ENCODE measurements around the gene PDZD8. TPM values are rescaled to one million over a fixed set of nuclear protein-coding genes. Genes with fewer than 3 reads are reported as not detected.

Gene PDZD8
- 28.6 and 29.7 TPM in 2 replicates for total RNA-seq (2012; rRNA removed)

DNA sequence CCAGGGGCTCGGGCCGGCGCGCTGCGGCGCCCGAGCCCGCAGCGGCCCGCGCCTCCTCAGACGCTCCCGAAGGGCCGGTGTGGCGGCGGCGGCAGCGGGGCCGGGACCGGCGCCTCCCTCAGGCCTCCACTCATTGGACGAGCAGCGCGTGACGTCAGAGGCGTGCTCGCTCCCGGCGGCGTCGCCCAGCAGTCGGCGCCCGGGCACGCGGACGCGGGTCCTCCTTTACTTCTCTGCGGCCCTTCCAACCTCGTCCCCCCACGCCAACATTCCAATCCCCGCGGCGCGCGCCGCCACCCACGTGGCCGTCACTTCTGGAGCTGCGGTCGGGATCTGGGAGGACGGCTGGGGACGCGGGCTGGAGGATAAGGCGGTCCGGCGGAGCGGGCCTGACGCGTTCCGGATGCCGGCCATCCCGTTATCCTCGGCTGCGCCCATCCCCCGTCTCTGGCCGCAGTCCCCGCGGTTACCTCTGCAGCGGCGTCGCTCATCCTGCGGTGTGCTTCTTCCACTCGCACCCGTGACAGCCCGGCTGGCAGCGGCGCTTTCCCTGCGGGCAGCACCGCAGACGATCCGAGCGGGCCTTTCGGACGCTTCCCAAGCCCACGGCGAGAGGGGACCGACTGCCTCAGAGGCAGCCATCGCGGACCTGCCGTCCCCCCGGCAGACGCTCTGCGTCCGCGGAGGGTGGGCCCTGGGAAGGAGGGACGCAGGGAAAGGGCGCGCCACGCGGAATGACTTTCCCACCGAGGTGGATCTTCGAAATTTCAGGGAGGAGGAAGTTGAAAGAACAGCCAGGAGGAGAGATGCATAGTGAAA lies at the start of gene PDZD8:
PDZD8 (minus strand) TSS at position 81 of the 819 bp plus-strand sequence. CDS start 213 bp downstream, outside the sequence.
- Histone ChIP-seq H3K4me1 (ENCODE audit: control insufficient read depth, insufficient read depth, low read length) (peaks cover 23% of the 10 kb centered on the region), H3K9ac (ENCODE audit: low read depth, low read length) (peak within 1 kb of the TSS; percentile 89), H3K27me3 (ENCODE audit: control insufficient read depth, insufficient read depth, low read length) (peaks cover 24% of the 10 kb centered on the region), H3K4me2 (ENCODE audit: low read length) (peak within 1 kb of the TSS; percentile 100), H3K9me3 (replicated peaks; ENCODE audit: low read length) (no peaks in the 10 kb centered on the region), H3K36me3 (ENCODE audit: insufficient read depth, low read length) (no peaks in the 10 kb centered on the region), H3K4me3 (ENCODE audit: low read length) (peak within 1 kb of the TSS; percentile 100)

DNA sequence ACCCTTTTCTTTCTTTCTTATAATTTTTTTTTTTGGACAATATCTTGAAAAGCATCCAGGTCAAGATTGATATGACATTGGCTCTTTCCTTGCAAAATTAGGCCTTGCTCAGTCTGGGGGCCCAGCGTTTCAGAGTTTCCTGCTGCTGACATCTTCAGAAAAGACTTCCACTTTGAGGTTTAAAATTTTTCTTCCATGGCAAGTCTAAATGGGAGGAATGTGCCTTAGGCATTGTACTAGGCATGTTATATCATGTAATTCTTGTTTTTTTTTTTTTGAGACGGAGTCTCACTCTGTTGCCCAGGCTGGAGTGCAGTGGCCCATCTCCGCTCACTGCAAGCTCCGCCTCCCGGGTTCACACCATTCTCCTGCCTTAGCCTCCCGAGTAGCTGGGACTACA lies 48.9 kb upstream of the PDZD8 start:
- no peak overlapping the region for H3K4me2 ChIP-seq (ENCODE audit: low read length)
- no peaks in the 10 kb centered on the region for H3K9me3 ChIP-seq (replicated peaks; ENCODE audit: low read length)
- H3K4me3 ChIP-seq (ENCODE audit: low read length): no peak overlapping the region
- no peaks in the 10 kb centered on the region for H3K4me1 ChIP-seq (ENCODE audit: control insufficient read depth, insufficient read depth, low read length)
- no peak overlapping the region for H3K9ac ChIP-seq (ENCODE audit: low read depth, low read length)
- peaks cover 23% of the 10 kb centered on the region for H3K27me3 ChIP-seq (ENCODE audit: control insufficient read depth, insufficient read depth, low read length)
- no peaks in the 10 kb centered on the region for H3K36me3 ChIP-seq (ENCODE audit: insufficient read depth, low read length)

- Histone ChIP-seq H3K36me3 (ENCODE audit: insufficient read depth, low read length) (no peaks in the 10 kb centered on the region), H3K27me3 (ENCODE audit: control insufficient read depth, insufficient read depth, low read length) (peaks cover 34% of the 10 kb centered on the region), H3K4me3 (ENCODE audit: low read length) (no peak overlapping the region), H3K4me2 (ENCODE audit: low read length) (no peak overlapping the region), H3K9ac (ENCODE audit: low read depth, low read length) (no peak overlapping the region), H3K4me1 (ENCODE audit: control insufficient read depth, insufficient read depth, low read length) (no peaks in the 10 kb centered on the region), H3K9me3 (replicated peaks; ENCODE audit: low read length) (no peaks in the 10 kb centered on the region)
Observed at GRCh38 chr10:117421985-117422384, 46.7 kb upstream of the PDZD8 start.

DNA sequence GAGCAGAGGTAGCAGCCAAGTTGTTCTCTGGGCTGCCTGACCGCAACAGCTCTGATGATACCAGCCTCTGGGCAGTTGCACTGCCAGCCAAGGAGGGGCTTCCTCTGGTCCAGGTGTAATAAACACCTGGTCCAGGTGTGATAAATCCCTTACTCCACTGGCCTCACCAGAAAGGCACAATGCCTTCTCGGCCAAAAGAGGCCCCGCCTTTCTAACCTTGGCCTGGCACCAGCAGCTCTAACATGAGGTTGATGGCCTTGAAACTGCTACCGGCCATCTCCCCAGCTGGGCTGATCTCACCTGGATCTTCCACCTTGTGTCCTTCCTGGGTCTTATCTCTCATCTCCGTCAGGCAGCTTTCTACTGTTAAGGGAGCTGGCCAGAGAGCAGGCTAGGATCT lies 45.5 kb upstream of the PDZD8 start:
- Histone ChIP-seq H3K4me1 (ENCODE audit: control insufficient read depth, insufficient read depth, low read length) (no peaks in the 10 kb centered on the region), H3K4me3 (ENCODE audit: low read length) (no peak overlapping the region), H3K4me2 (ENCODE audit: low read length) (no peak overlapping the region), H3K9me3 (replicated peaks; ENCODE audit: low read length) (no peaks in the 10 kb centered on the region), H3K27me3 (ENCODE audit: control insufficient read depth, insufficient read depth, low read length) (peaks cover 35% of the 10 kb centered on the region), H3K36me3 (ENCODE audit: insufficient read depth, low read length) (no peaks in the 10 kb centered on the region), H3K9ac (ENCODE audit: low read depth, low read length) (no peak overlapping the region)

GRCh38 chr10:117419921-117420320 lies 44.7 kb upstream of the PDZD8 start:
- Histone ChIP-seq H3K9me3 (replicated peaks; ENCODE audit: low read length) (no peaks in the 10 kb centered on the region), H3K9ac (ENCODE audit: low read depth, low read length) (no peak overlapping the region), H3K27me3 (ENCODE audit: control insufficient read depth, insufficient read depth, low read length) (peaks cover 35% of the 10 kb centered on the region), H3K36me3 (ENCODE audit: insufficient read depth, low read length) (no peaks in the 10 kb centered on the region), H3K4me2 (ENCODE audit: low read length) (no peak overlapping the region), H3K4me1 (ENCODE audit: control insufficient read depth, insufficient read depth, low read length) (no peaks in the 10 kb centered on the region), H3K4me3 (ENCODE audit: low read length) (no peak overlapping the region)

- peaks cover 1% of the 10 kb centered on the region for H3K4me1 ChIP-seq (ENCODE audit: control insufficient read depth, insufficient read depth, low read length)
- no peak overlapping the region for H3K4me2 ChIP-seq (ENCODE audit: low read length)
- H3K9me3 ChIP-seq (replicated peaks; ENCODE audit: low read length): no peaks in the 10 kb centered on the region
- H3K4me3 ChIP-seq (ENCODE audit: low read length): no peak overlapping the region
- H3K36me3 ChIP-seq (ENCODE audit: insufficient read depth, low read length): no peaks in the 10 kb centered on the region
- H3K27me3 ChIP-seq (ENCODE audit: control insufficient read depth, insufficient read depth, low read length): peaks cover 31% of the 10 kb centered on the region
- no peak overlapping the region for H3K9ac ChIP-seq (ENCODE audit: low read depth, low read length)
Observed at GRCh38 chr10:117419159-117419558, 43.9 kb upstream of the PDZD8 start.

DNA sequence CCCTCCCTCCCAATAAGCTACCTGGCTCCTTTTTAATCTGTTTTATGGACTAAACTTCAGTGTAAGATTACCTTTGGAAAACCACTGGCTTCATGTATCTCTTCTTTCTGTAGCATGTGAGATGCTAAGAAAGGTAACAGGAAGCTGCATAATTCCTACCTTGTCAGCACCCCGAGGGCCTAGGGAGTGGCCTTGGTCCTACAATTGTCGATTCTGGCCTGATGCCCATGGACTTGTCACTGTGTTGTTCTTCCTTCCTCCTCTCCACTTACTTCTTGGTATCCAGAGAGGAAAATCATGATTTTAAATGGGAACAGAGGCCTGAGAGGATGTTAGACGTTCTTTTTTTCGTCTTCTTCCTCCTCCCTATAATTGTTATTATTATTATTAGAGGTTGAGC lies 42.9 kb upstream of the PDZD8 start:
- H3K27me3 ChIP-seq (ENCODE audit: control insufficient read depth, insufficient read depth, low read length): peaks cover 31% of the 10 kb centered on the region
- no peak overlapping the region for H3K4me3 ChIP-seq (ENCODE audit: low read length)
- peaks cover 6% of the 10 kb centered on the region for H3K4me1 ChIP-seq (ENCODE audit: control insufficient read depth, insufficient read depth, low read length)

DNA sequence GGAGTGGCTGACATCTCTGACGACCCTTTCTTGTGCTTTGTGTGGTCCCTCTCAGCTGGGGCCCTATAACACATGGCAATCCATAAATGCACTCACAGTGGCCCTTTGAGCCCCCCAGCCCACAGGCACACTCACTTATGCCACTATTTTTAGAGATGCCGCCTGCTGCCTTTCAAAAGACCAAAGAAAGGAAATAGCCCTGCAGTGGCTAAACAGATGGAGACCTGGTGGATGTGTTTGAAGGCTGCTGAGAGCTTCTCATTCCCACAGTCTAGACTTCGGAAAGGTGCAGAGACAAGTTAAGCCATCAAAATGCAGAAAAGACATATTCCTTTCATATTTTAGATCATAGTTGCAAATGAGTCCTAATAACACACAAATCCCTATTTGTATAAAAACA lies 42.0 kb upstream of the PDZD8 start:
- no peak overlapping the region for H3K4me2 ChIP-seq (ENCODE audit: low read length)

More for the DNA sequence above, 42.9 kb upstream of the PDZD8 start:
- Histone ChIP-seq H3K4me2 (ENCODE audit: low read length) (no peak overlapping the region), H3K36me3 (ENCODE audit: insufficient read depth, low read length) (no peaks in the 10 kb centered on the region), H3K9ac (ENCODE audit: low read depth, low read length) (no peak overlapping the region), H3K9me3 (replicated peaks; ENCODE audit: low read length) (no peaks in the 10 kb centered on the region)

DNA sequence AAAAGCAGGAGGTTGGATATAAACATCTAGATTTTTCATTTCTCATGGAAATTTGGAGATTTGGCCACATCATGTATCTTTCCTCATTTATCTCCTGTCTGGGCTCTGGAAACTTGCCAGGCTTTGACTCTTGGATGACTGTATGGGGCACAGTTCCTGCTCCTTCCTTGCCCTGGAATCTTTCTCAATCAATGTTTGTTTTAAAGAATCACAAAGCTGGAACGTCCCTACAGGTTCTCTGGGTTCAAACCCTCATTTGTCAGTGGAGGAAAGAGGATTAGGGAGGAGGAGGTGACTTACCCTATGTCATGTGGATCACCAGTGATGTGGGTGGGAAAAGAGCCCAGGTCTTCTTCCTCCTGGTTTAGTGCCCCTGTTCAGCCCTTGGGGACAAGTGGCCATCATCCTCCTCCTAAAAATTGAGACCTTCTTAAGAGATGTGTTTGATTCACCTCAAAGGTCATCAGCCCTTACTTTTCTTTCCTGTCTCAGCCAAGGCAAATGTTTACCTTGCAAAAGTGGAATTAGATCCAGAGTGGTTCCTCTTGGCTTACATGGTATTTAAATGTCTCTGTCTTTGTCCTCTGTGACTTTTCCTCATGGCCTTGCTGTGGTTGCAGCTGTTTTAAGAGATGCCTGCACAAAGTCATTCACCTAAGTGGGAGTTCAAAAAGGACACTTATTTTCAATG lies 38.8 kb upstream of the PDZD8 start:
- H3K27me3 ChIP-seq (ENCODE audit: control insufficient read depth, insufficient read depth, low read length): peaks cover 33% of the 10 kb centered on the region
- H3K9me3 ChIP-seq (replicated peaks; ENCODE audit: low read length): no peaks in the 10 kb centered on the region
- H3K4me3 ChIP-seq (ENCODE audit: low read length): no peak overlapping the region
- peaks cover 6% of the 10 kb centered on the region for H3K4me1 ChIP-seq (ENCODE audit: control insufficient read depth, insufficient read depth, low read length)
- no peak overlapping the region for H3K9ac ChIP-seq (ENCODE audit: low read depth, low read length)
- no peaks in the 10 kb centered on the region for H3K36me3 ChIP-seq (ENCODE audit: insufficient read depth, low read length)
- no peak overlapping the region for H3K4me2 ChIP-seq (ENCODE audit: low read length)

More for the DNA sequence above, 42.0 kb upstream of the PDZD8 start:
- H3K9ac ChIP-seq (ENCODE audit: low read depth, low read length): no peak overlapping the region
- peaks cover 29% of the 10 kb centered on the region for H3K27me3 ChIP-seq (ENCODE audit: control insufficient read depth, insufficient read depth, low read length)
- no peak overlapping the region for H3K4me3 ChIP-seq (ENCODE audit: low read length)
- no peaks in the 10 kb centered on the region for H3K36me3 ChIP-seq (ENCODE audit: insufficient read depth, low read length)
- H3K9me3 ChIP-seq (replicated peaks; ENCODE audit: low read length): no peaks in the 10 kb centered on the region
- H3K4me1 ChIP-seq (ENCODE audit: control insufficient read depth, insufficient read depth, low read length): peaks cover 6% of the 10 kb centered on the region

GRCh38 chr10:117412469-117413010 lies 37.3 kb upstream of the PDZD8 start:
- peaks cover 6% of the 10 kb centered on the region for H3K4me1 ChIP-seq (ENCODE audit: control insufficient read depth, insufficient read depth, low read length)
- H3K4me2 ChIP-seq (ENCODE audit: low read length): no peak overlapping the region
- peaks cover 27% of the 10 kb centered on the region for H3K27me3 ChIP-seq (ENCODE audit: control insufficient read depth, insufficient read depth, low read length)
- no peak overlapping the region for H3K9ac ChIP-seq (ENCODE audit: low read depth, low read length)
- H3K9me3 ChIP-seq (replicated peaks; ENCODE audit: low read length): no peaks in the 10 kb centered on the region
- H3K36me3 ChIP-seq (ENCODE audit: insufficient read depth, low read length): no peaks in the 10 kb centered on the region
- no peak overlapping the region for H3K4me3 ChIP-seq (ENCODE audit: low read length)

DNA sequence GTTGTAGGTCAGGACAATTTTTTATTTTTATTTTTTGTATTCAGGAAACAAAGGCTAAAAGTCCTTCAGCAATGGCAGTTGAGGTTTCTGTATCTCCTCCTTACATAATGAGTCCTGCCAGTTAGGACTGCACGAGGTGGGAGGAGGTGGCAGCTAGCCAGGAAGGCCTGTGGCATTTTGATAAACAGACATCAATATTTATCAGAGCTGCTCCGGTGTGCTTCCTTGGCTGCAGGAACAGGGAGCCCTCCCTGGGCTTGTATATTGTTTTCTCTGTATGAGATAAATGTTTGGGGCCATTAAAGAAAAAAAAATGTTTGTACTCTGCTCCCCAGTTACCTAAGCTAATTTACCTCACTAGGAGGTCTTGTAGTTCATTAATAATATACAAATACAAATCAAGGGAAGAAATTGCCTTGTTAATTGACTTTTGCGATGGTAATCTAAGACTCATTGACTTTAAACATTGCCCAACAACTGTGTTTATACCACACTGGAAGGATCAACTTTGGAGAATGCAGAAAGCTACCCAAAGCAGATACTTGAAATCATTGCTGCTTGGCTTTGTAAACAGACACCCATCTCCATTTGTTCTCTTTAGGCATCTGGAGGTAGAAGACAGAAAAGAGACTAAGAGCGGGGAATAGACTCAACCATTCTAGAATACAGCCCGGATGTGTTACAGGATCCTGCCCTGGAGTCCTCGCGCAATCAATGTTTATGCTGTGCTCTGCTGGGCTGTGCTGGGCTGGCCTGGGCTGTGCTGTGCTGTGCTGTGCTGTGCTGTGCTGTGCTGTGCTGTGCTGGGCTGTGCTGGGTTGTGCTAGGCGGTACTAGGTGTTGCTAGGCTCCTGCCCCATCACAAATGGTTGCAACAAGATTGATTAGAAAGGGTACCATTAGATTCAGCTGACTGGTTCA lies 36.5 kb upstream of the PDZD8 start:
- Histone ChIP-seq H3K27me3 (ENCODE audit: control insufficient read depth, insufficient read depth, low read length) (peaks cover 21% of the 10 kb centered on the region), H3K9me3 (replicated peaks; ENCODE audit: low read length) (no peaks in the 10 kb centered on the region), H3K9ac (ENCODE audit: low read depth, low read length) (no peak overlapping the region), H3K36me3 (ENCODE audit: insufficient read depth, low read length) (no peaks in the 10 kb centered on the region), H3K4me3 (ENCODE audit: low read length) (no peak overlapping the region), H3K4me2 (ENCODE audit: low read length) (no peak overlapping the region), H3K4me1 (ENCODE audit: control insufficient read depth, insufficient read depth, low read length) (peaks cover 6% of the 10 kb centered on the region)

Data from skeletal muscle satellite cell (primary cell).